Mesenteric fat pad (tissue), 1 donor: ENCODE results near the gene IL4I1. TPM values are rescaled to one million over a fixed set of nuclear protein-coding genes. Genes with fewer than 3 reads are reported as not detected.

Source experiments
- DNase-seq: peaks from one replicate; pipeline ENCODE4 v3.0.0-alpha.2; 2020; ENCODE audit warnings: low spot score
- total RNA-seq: library from RNA; stranded (reverse); fragmentation: NEBNext Ultra II Directional; extraction: Animal tissue kit (Norgen Biotek cat#: 25700); gene quantifications from one replicate; pipeline ENCODE4 v1.2.1, GENCODE V29; 2021
- donor health status: DM: yes; HTN: yes; CAD: no.

The IL4I1 gene
- total RNA-seq, 1 donor from 2014 or later = 2.3 TPM

DNA sequence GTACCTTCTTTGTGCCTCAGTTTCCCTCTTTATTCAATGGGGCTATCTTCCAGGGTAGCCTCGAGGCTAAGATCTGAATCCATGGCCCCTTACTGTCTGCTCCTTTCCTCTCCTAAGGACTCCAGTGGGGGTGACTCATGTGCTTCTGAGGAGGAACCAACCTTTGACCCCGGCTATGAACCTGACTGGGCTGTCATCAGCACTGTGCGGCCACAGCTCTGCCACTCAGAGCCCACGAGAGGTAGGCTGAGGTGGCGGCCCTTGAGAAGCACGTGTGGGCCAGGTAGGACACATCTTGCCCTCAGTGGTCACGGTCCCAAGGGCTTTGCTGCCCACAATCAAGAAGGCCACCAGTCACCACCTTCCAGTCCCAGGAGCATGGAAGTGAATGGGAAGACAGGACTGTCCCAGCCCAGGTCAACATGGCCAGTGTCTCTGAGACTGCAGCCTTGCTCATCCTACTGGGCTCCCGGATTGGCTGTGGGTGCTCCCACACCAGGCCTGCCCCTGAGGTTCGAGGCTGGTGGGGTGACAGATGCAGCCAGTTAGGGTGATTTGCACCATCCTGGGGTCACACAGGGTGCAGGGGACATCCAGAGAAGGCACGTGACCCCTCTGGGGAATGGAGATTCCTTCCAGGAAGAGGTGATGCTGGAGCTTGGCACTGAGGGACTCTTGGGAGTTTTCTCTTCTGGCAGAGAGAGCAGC is 16.4 kb downstream of the IL4I1 start:
- DNase-seq = no peak

DNA sequence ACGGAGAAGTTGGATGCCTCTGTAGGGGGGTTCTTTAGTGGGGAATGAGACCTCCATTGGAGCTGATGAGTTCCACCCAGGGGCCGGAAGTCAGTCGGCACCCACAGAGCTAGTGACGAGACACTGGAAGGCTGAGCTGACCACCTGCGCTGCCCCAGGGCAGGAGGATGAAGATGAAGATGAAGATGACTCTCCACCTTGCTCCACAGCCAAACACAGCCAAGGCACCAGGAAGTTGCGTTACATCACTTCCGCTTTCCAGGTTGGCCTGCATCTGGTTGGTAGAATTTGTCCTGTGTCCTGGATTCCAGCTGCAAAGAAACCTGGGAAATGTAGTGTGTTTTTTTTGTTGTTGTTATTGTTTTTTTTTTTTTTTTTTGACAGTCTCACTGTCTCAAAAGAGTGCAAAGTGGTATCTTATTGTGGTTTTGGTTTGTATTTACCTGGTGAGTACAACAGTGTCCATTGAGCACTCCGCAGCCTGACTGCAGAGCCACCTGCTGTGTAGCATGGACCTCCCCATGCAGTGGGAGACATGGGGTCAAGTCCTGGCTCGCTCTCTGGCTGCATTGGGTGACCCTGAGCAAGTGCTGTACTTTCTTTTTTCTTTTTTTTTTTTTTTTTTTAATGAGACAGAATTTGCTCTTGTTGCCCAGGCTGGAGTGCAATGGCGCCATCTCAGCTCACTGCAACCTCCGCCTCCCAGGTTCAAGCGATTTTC is 17.3 kb downstream of the IL4I1 start:
- no peak for DNase-seq

DNA sequence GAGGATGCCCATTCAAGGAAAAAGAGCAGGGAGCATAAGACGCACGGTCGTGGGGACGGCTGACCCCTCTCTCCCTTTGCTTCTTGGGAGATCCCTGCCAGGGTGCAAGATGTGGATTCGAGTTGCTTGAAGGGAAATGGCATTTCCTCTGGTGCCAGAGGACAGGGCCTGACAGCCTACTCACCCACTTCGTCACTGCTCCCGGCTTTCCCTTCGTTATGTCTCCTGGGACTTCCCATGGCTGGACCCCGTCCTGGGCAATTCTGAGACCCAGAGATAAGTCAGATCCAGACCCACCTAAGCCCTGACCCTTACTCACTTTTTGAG is 18.0 kb downstream of the IL4I1 start:
- DNase-seq = no peak

DNA sequence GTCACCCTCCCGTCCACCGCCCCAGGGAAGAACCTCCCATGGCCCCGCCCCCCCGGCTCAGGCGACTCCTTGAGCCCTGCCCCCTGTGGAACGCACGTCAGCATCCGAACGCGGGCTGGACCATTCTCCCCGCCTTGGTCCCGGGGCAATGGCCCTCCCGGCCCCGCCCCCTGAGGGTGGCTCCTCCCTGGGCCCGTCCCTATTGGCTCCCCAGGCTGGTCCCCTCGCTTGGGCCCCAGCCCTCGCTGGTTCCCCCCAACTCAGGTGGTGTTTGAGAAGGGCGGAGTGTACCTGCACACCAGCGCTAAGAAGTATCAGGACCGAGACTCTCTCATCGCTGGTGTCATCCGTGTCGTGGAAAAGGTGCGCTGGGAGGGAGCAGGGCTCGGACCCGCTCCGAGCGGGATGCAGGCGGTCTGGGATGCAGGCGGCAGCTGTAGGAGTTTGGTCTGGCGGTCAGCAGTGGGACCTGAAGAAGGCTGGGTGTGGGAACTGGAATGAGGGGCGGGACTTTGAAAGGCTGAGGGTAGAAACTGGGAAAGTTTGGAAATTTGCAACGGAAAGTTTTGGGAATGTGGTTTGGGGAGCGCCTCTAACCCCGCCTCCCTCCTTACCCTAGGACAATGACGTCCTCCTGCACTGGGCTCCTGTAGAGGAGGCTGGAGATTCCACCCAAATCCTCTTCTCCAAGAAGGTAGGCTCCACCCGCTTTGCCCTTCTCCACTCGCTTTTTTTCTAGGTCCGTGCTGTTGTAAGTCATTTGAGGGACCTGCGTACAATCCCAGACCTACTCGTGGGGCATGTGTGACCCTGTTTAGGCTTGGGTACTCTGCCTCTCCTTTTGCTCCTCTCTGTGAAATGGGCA is 18.6 kb downstream of the IL4I1 start:
- peak; percentile 99 for DNase-seq

DNA sequence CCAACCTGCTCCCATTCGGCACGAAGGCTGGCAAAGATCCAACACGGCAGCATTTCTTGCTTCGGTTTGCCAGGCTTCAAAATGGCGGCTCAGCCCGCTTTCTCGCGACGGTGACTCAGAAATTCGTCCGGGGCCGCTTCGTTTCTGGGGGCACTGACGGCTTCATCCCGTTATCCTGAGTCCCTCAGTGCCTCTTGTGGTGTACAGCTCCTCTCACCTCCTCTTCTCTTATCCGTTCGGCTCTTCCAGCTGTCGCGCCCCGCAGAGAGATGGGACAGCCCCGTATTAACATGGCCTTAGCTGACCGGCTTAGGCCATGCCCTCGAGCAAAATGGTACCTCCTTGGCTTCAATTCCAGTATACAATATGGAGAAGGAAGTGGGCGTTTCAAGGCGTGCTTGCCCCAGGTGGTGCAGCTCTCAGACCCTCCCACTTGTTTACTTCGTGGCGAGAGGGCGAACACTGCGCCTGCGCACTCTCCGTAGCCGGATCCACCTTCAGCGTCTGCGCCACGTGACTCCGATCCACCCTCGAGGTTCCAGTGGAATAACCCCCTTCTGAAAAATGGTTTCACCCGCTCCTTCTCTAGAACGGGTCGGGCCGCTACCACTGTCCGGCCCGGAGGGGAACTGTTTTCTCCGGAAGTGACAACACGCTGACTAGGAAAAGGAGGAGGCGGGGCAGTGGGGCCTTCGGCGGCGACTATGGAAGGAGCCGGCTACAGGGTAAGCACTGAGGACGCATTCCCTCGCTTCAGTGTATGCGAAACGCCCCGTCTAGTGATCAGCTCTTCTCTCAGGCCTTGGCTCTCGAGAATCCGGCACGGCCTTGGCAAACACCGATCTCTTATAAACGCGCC is 19.4 kb downstream of the IL4I1 start, which contains the start of the genes AKT1S1 and TBC1D17:
Gene AKT1S1 (minus strand): TSS at position 336 of the 859 bp plus-strand sequence. CDS start 4,060 bp downstream, outside the sequence.
Gene TBC1D17 (plus strand): TSS at position 683 of the 859 bp plus-strand sequence. CDS start 22 bp downstream, at position 705.
- peak; percentile 99 for DNase-seq

DNA sequence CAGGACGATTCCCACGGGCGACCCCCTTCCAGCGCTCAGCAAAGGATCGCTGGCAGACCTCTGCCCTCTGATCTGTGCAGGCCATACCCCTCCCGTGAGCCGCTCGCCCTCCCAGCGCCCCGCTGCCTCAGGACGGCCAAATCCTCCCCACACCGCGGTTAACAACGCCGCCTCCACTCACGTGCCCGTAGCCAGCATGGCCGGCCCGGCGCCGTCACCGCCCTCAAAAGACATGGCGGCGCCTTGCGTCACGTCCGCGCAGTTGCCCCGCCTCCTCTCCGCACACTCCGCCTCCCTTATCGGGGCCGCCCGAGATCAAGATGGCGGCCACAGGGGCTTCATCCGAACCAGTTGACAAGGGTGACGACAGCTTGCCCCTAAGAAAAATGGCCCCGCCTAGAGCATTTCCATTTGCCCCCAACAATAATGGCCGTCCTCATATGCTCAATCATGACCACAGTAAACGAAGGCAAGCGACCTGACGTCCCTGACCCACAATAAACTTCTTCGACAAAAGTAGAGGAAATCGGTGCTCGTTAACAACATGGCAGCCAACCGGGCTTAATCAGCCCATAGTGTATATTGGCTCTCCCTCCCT is 20.2 kb downstream of the IL4I1 start:
- peak; percentile 99 for DNase-seq

DNA sequence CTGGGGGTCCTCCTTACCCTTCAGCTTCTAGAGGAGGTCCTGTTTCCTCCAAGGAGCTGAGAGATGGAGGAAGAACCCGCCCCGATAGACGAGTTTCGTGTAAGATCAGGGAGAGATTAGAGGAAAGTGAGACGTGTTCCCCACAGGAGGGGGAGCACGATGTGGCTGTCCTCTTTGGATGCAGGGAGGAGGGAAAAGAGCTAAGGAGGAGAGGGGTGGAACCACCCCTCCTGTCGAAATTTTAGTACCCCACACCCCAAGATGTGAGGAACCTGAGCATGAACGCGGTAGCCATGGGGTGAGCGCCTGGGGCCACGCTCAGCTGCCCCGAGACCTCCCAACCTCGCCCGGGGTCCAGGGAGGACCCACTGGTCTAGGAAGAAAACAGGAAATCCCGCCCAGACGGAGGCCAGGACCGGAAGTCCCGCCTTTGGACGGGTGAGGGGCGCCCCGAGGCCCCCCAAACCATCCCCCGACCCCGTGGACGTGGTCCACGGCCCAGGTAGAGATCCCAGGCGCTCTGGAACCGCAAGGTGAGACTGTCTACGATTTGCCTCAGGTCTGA is 20.7 kb downstream of the IL4I1 start:
- no peak for DNase-seq

DNA sequence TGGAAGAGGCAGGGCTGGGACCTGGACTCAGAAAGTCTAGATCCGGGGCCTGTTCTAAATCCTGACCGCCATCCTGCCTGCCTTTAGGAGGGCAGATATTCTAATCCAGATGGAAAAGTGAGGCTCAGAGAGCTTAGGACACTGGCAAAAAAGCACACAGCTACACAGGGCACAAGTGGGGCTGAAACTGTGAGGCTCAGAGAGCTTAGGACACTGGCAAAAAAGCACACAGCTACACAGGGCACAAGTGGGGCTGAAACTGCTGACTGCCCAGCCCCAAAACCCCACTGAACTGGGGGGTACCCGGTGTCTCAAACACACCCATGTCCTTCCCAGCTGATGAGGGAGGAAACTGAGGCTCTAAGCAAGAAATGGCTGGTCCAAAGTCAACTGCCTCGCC is 21.5 kb downstream of the IL4I1 start:
- no peak for DNase-seq

DNA sequence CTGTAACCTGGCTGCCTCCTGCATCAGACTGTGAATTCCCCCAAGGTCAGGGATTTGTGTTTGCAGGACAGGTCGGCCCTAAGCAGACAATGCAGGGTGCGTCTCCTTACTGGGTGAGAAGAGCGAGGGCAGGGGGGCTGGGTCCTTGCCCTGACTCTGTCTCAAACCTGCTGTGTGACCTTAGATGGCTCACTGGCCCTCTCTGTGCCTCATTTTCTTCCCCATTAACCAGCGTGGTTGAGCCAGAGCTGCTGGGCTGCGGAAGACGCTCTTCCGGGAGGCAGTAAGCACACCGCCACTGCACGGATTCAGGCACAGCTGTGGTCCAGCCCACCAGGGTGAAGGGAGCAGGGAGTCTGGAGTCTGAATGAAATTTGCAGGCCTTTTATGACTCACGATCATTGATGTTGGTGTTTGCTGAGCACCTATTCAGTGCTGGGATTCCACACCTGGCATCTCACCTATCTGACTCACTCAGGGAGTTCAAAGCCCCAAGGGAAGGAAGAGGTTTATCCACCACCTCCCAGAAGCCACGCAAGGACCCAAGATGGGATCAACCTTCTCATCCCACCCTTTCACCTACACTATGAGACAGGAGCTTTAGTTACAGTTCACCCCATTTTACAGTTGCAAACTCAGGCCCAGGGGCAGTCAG is 22.1 kb downstream of the IL4I1 start:
- DNase-seq = no peak

DNA sequence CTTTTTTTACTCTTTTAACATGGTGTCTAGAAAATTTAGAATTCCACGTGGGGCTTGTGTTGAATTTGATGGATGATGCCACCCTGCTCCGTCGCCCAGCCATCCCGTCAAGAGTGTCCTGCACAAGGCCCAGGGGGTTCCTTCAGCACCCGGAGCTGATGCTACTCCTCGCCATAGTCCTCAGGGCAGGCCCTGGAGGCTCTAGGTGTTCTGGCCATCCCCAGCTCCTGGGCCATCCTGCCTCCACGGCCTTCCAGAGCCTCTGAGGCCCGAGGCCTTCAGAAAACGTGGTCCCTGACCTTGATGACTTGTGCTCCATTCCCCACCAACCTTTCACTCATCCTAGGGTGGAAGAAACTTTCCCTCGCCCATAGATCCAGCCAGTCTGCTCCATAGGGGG is 22.9 kb downstream of the IL4I1 start:
- DNase-seq = no peak

DNA sequence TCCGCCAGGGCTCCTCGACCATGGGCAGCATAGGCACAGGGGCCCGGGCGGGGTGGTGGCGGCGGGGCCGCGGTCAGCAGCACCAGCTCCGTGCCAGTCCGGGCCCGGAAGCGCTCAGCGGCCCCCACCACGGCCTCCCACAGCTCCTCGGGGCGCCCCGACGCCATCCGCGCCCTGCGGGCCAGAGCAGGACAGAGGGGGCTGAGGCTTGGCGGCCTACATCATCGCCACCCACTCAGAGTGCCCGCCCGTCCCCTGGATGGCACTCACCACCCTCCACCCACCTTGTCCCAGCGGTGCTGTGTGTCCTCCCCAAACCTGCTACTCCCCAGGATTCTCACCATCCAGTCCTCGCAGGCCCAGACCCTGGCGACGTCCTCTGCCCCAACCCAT is 23.6 kb downstream of the IL4I1 start:
- DNase-seq = no peak

DNA sequence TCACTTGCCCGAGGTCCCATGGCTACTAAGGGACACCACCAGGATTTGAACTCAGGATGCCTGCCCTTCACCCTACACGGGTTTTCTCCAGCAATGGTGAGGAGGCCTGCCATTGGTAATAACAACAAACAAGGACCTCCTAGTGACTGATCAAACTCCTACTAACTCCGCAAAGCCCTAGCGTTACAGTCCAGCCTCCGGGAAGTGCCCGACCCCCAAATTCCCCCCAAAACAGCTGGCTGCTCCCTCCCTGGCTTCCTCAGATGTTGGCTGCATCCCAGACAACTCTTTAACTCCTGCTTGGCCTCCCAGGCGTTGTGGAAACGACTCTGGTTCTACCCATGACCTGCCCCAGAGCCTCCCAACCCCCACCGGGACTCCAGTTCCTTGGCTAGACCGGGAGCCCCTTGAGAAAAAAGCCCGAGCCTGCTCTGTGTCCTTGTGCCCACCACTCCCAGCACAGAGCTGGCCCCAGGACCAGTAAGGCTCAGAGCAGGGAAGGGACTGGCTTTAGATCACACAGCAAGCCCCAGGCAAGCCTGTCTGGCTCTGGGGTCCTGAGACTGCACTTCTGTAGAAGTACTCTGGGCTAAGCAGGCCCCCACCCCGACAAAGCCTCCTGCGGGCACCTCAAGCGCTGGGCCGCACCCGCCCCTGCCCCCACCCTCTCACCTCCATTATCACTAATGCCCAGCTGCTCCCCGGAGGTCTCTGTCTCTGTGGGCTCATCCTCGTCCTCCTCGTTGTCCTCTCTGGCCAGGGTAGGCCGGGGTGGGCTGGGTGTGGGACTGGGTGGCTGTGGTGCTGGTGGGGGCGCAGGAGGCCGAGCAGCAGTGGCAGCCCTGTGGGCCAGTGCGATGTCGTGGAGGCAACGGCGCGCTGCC is 24.2 kb downstream of the IL4I1 start:
- DNase-seq = no peak

DNA sequence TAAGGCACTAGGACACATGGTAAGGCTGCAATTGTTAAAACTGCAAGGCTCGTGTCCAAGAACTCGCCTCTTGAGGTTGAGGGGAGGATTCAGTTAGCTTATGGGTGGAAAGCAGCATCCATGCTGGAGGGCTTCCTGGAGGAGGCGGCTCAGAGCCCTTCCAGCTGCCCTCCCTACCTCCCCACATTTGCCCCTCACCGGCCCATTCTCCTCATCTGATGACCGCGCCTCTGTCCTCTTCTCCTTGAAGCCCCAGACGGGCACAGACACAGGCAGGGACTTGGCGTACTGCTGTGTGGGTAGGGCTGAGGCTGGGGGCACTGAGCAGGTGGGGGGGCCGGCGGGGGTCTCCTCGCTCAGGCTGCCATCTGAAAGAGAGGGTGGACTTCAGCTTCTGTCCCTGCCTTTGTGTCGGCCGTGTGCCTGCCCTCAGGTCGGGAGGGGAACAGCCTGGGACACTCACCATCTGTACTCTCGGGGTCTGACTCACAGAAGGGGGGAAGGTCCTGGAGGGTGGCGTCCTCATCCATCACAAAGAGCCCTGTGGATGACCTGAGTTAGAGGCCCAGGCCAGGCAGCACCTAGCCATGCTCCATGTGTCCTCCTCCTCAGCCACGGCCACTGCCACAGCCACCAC is 25.2 kb downstream of the IL4I1 start:
- no peak for DNase-seq

DNA sequence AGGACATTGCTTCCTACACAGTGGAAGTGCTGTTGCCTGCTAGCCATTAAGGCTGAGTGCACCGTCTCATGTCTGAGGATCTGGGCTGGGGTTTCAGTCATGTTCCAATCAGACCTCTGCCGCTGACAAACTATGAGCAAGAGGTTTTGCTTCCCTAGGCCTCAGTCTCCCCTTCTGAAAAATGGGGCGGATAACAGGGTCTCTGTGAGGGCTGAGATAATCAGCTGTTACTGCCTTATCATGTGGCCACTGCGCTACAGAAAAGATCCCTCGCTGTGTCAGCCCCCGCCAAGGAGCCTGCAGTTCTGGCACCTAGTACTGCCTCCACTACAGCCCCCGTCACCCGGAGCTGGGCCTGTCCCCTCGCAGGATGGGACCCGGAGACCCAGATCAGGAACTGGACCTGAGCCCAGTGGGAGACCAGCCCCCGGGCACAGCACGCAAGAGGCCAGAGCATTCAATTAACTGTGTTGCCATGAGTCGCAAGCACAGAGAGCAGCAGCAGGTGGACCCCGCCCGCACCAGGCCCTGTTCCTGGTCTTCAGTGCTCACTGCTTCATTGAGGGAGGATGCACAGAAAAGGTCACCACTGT is 26.3 kb downstream of the IL4I1 start:
- DNase-seq = no peak

DNA sequence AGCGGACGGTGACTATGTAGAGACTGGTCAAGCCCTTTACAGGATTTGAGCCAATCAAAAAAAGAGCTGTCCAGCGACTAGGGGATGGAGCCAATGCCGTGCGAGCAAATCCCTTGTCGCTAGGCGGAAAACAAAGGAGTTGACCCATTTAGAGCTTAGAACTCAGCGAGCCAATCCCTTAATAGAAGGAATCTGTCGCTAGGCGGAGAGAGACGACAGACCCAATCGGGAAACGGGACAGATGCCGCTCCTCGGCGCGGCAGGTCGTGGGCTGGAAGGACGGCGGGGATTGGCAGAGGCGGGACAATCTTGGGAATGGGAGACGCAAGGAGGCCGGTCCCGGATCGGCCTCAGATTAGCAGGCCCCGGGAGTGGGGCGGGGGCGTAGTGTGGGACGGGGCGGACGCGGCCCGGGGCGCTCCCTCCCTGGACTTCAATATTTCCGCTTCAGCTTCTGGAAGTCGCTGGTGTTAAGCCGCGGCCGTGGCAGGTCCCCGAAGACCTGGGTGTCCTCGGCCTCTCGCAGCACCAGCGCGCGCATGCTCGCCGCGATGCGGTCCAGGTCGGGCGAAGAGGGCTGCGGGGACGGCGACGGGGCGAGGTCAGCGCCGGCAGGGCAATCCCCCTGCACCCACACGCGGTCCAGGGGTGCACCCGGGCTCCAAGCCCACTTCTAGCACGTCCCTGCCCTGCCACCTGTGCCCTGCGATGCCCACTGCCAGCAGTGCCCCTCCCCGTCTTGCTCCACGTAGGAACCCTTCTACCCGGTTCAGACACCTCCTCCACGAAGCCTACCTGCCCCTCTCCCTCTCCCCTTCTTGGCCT is 27.0 kb downstream of the IL4I1 start:
- peak; percentile 98 for DNase-seq

DNA sequence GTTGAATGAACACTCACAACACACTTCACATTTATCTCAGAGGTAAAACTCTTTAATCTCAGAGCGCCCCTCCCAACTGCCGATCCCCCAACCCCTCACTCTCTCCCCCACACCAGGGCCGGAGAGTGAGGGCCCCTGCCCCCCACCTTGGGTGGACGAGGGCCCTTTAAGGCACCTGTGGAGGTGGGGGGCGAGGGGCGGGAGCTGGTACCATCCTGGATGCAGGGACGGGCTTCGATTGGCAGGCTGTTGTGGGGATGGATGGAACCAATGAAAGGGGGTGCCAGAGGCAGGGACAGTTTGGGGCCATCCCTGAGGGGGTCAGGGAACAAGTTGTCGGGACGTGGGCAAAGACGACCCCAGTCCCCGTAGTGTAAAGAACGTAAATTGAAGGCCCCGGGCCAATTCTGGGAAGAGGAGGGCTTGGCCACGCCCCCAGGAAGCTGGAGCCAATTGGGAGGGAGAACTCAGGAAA is 27.6 kb downstream of the IL4I1 start:
- no peak for DNase-seq
